Caco-2 (cell line): ENCODE measurements around the gene MSL3B.

Experiments
- BruUV-seq: library from RNA; stranded (reverse); fragments of 400-500 nt; replicated peaks from 2 replicates; lab custom pipeline; 2021; lab: Mats Ljungman, UMichigan
- CTCF ChIA-PET: fragments of 300-600 bp; sonication (Branson Sonifier 250); formaldehyde crosslinking; loops from one replicate; lab custom pipeline; 2022; ENCODE audit warnings: antibody characterized with exemption; lab: Charles Lee
- POLR2A ChIA-PET: fragments of 300-600 bp; sonication (Branson Sonifier 250); formaldehyde crosslinking; loops from one replicate; lab custom pipeline; 2022; ENCODE audit warnings: antibody characterized with exemption; lab: Charles Lee
- DNase-seq, 2 experiments: peaks; one replicate each; pipeline versions ENCODE4 v3.0.0 to v3.0.0-alpha.2; 2020 to 2022
- H3K27me3 ChIP-seq: replicated peaks from 2 replicates; pipeline ENCODE4 v1.6.0; 2011; ENCODE audit warnings: low read length; ENCODE audit not compliant: control insufficient read depth, insufficient read depth
- H3K36me3 ChIP-seq: 2 replicates; pipeline ENCODE4 v1.5.1; 2011; ENCODE audit warnings: low read length; ENCODE audit not compliant: control insufficient read depth, insufficient read depth
- H3K4me1 ChIP-seq: fragments of 250-450 bp; sonication (Bioruptor Pico); 2 replicates; pipeline ENCODE4 v1.5.1; 2020; ENCODE audit warnings: mild to moderate bottlenecking
- H3K4me3 ChIP-seq: 2 replicates; pipeline ENCODE4 v1.5.1; 2011; ENCODE audit warnings: low read depth, mild to moderate bottlenecking, control low read depth, low read length
- H3K9me3 ChIP-seq: fragments of 250-450 bp; sonication (Bioruptor Pico); 2 replicates; pipeline ENCODE4 v1.5.1; 2020; ENCODE audit warnings: mild to moderate bottlenecking, moderate library complexity
- H3K27ac Mint-ChIP-seq: one replicate; pipeline ENCODE4 v1.8.0; 2022; ENCODE audit warnings: mixed read lengths; ENCODE audit not compliant: unreplicated experiment
- H3K27me3 Mint-ChIP-seq: one replicate; pipeline ENCODE4 v1.8.0; 2022; ENCODE audit warnings: mixed read lengths; ENCODE audit not compliant: insufficient read depth, unreplicated experiment
- H3K36me3 Mint-ChIP-seq: one replicate; pipeline ENCODE4 v1.8.0; 2022; ENCODE audit warnings: mild to moderate bottlenecking, mixed read lengths; ENCODE audit not compliant: insufficient read depth, unreplicated experiment
- H3K4me1 Mint-ChIP-seq: one replicate; pipeline ENCODE4 v1.8.0; 2022; ENCODE audit warnings: low read depth, mixed read lengths; ENCODE audit not compliant: unreplicated experiment
- H3K4me3 Mint-ChIP-seq: one replicate; pipeline ENCODE4 v1.8.0; 2022; ENCODE audit warnings: mild to moderate bottlenecking, moderate library complexity, mixed read lengths; ENCODE audit not compliant: unreplicated experiment
- H3K9me3 Mint-ChIP-seq: one replicate; pipeline ENCODE4 v1.8.0; 2022; ENCODE audit warnings: mixed read lengths; ENCODE audit not compliant: unreplicated experiment
- CTCF ChIP-seq, 2 experiments: fragments of 200-600 bp in 1 of 2; IDR thresholded peaks; 1 replicate in 1 of 2; 2 replicates in 1 of 2; pipeline versions ENCODE4 v1.5.1 to v1.8.0; 2011 to 2022; ENCODE audit warnings: antibody characterized with exemption in 1 of 2, control low read depth in 1 of 2, inconsistent platforms in 1 of 2, low read depth in 1 of 2, low read length in 1 of 2, mild to moderate bottlenecking in 1 of 2, moderate library complexity in 1 of 2; ENCODE audit not compliant: insufficient read depth in 1 of 2, severe bottlenecking in 1 of 2, unreplicated experiment in 1 of 2
- intact Hi-C: fragments of 100-400 bp; cut with micrococcal nuclease; formaldehyde crosslinking; loops from one replicate; pipeline ENCODE4 v1.10.0; 2022; ENCODE audit not compliant: unreplicated experiment

MSL3B gene

GRCh38 chr2:233854241-233854981 lies 13.8 kb downstream of the MSL3B start, which contains the start of gene HJURP:
HJURP (minus strand) TSS chr2:233854535; CDS start chr2:233854500, 35 bp downstream.
- no TSS peak for BruUV-seq

GRCh38 chr2:233853883-233854240 lies 14.3 kb downstream of the MSL3B start:
- Histone ChIP-seq H3K27me3 (no peaks in the 10 kb centered on the region), H3K4me3 (peak overlapping the region; percentile 71), H3K36me3 (no peaks in the 10 kb centered on the region), H3K9me3 (no peaks in the 10 kb centered on the region), H3K4me1 (no peaks in the 10 kb centered on the region)
- CTCF ChIA-PET, result no interaction called here
- Mint-ChIP-seq H3K9me3 (no peaks in the 10 kb centered on the region), H3K4me1 (peaks cover 6% of the 10 kb centered on the region), H3K27ac (peak overlapping the region; percentile 91), H3K27me3 (no peaks in the 10 kb centered on the region), H3K4me3 (peak overlapping the region; percentile 91), H3K36me3 (peaks cover 33% of the 10 kb centered on the region)
- POLR2A ChIA-PET, result interaction anchor here (0.6 to 0.7 kb wide), 2 partner anchors 16 to 302 kb away, joined by 3 to 4 read pairs; no protein-coding TSS in a partner anchor
- intact Hi-C loops, result no loop called here
- no TSS peak for BruUV-seq
- TF ChIP-seq CTCF (IDR thresholded peaks at IDR 0.05; ENCODE audit: insufficient read depth in 1 of 2, low read depth in 1 of 2, low read length in 1 of 2, severe bottlenecking in 1 of 2, unreplicated experiment in 1 of 2), result no peak
- no peak for DNase-seq

More at GRCh38 chr2:233854241-233854981, 13.8 kb downstream of the MSL3B start, which contains the start of gene HJURP:
- Histone ChIP-seq H3K27me3 (no peaks in the 10 kb centered on the region), H3K4me1 (no peaks in the 10 kb centered on the region), H3K4me3 (peak within 1 kb of the TSS; percentile 71), H3K9me3 (no peaks in the 10 kb centered on the region), H3K36me3 (no peaks in the 10 kb centered on the region)
- intact Hi-C loops, result no loop called here
- no peak for TF ChIP-seq CTCF (IDR thresholded peaks at IDR 0.05; ENCODE audit: insufficient read depth in 1 of 2, low read depth in 1 of 2, low read length in 1 of 2, severe bottlenecking in 1 of 2, unreplicated experiment in 1 of 2)
- no peaks in the 10 kb centered on the region for H3K9me3 Mint-ChIP-seq
- H3K4me1 Mint-ChIP-seq, result peaks cover 6% of the 10 kb centered on the region
- CTCF ChIA-PET, result no interaction called here
- POLR2A ChIA-PET, result interaction anchor here (0.6 to 0.7 kb wide), 2 partner anchors 17 to 302 kb away, joined by 3 to 4 read pairs; no protein-coding TSS in a partner anchor
- no peaks in the 10 kb centered on the region for H3K27me3 Mint-ChIP-seq
- peak within 1 kb of the TSS; percentile 91 for H3K27ac Mint-ChIP-seq
- H3K36me3 Mint-ChIP-seq, result peaks cover 27% of the 10 kb centered on the region
- H3K4me3 Mint-ChIP-seq, result peak within 1 kb of the TSS; percentile 91
- DNase-seq, result peak; percentile 90 to 94

- POLR2A ChIA-PET, result interaction anchor here (0.6 kb wide), 1 partner anchor 301 kb away, joined by 4 read pairs; no protein-coding TSS in a partner anchor
- peak overlapping the region; percentile 91 for H3K4me3 Mint-ChIP-seq
- H3K4me1 Mint-ChIP-seq, result peaks cover 6% of the 10 kb centered on the region
- TSS peak; percentile 50 for BruUV-seq
- CTCF ChIA-PET, result no interaction called here
- H3K36me3 Mint-ChIP-seq, result peaks cover 38% of the 10 kb centered on the region
- H3K4me1 ChIP-seq, result no peaks in the 10 kb centered on the region
- H3K4me3 ChIP-seq, result peak overlapping the region; percentile 71
- intact Hi-C loops, result no loop called here
- no peak overlapping the region for H3K27ac Mint-ChIP-seq
- no peaks in the 10 kb centered on the region for H3K9me3 ChIP-seq
- H3K9me3 Mint-ChIP-seq, result no peaks in the 10 kb centered on the region
- DNase-seq, result no peak
- no peak for TF ChIP-seq CTCF (IDR thresholded peaks at IDR 0.05; ENCODE audit: insufficient read depth in 1 of 2, low read depth in 1 of 2, low read length in 1 of 2, severe bottlenecking in 1 of 2, unreplicated experiment in 1 of 2)
- H3K27me3 Mint-ChIP-seq, result no peaks in the 10 kb centered on the region
- H3K36me3 ChIP-seq, result no peaks in the 10 kb centered on the region; the same call in 1 of the 2 replicates
- no peaks in the 10 kb centered on the region for H3K27me3 ChIP-seq
These were observed 14.8 kb downstream of the MSL3B start for GRCh38 chr2:233853353-233853752.
